Endodermal cell (in vitro differentiated cells): ENCODE measurements around the gene SCUBE1. TPM values are rescaled to one million over a fixed set of nuclear protein-coding genes. Genes with fewer than 3 reads are reported as not detected.

Source experiments
- DNase-seq: peaks from one replicate; pipeline ENCODE4 v3.0.0-alpha.2; 2017
- H3K27ac ChIP-seq: 2 replicates; pipeline ENCODE4 v1.5.1; 2013; ENCODE audit warnings: mild to moderate bottlenecking, low read depth, low read length, moderate library complexity
- H3K27me3 ChIP-seq: 2 replicates; pipeline ENCODE4 v1.6.1; 2013; ENCODE audit warnings: mild to moderate bottlenecking, low read length, moderate library complexity; ENCODE audit not compliant: insufficient read depth, control insufficient read depth, poor library complexity, severe bottlenecking
- H3K36me3 ChIP-seq: 2 replicates; pipeline ENCODE4 v1.7.0; 2013; ENCODE audit warnings: mild to moderate bottlenecking, low read length, moderate library complexity; ENCODE audit not compliant: control insufficient read depth, insufficient read depth
- H3K4me1 ChIP-seq: one replicate; pipeline ENCODE4 v1.7.0; 2013; ENCODE audit warnings: low read length; ENCODE audit not compliant: control insufficient read depth, insufficient read depth
- H3K4me3 ChIP-seq: 2 replicates; pipeline ENCODE4 v1.5.1; 2013; ENCODE audit warnings: mild to moderate bottlenecking, low read length, moderate library complexity
- H3K9ac ChIP-seq: 2 replicates; pipeline ENCODE4 v1.6.1; 2013; ENCODE audit warnings: mild to moderate bottlenecking, low read length, moderate library complexity; ENCODE audit not compliant: poor library complexity, severe bottlenecking; ENCODE audit errors: extremely low read depth
- H3K9me3 ChIP-seq: 2 replicates; pipeline ENCODE4 v1.6.1; 2013; ENCODE audit warnings: mild to moderate bottlenecking, low read length, moderate library complexity; ENCODE audit not compliant: control insufficient read depth
- H3K27ac Mint-ChIP-seq: 2 replicates; pipeline ENCODE4 v1.8.0; 2020; ENCODE audit warnings: mixed read lengths
- H3K27me3 Mint-ChIP-seq: 2 replicates; pipeline ENCODE4 v1.8.0; 2021; ENCODE audit warnings: mild to moderate bottlenecking, mixed read lengths; ENCODE audit not compliant: insufficient read depth
- H3K36me3 Mint-ChIP-seq: 2 replicates; pipeline ENCODE4 v1.8.0; 2020; ENCODE audit warnings: low read depth, mixed read lengths
- H3K4me1 Mint-ChIP-seq: 2 replicates; pipeline ENCODE4 v1.8.0; 2020; ENCODE audit warnings: mixed read lengths
- H3K4me3 Mint-ChIP-seq: 2 replicates; pipeline ENCODE4 v1.8.0; 2020; ENCODE audit warnings: mild to moderate bottlenecking, moderate library complexity, mixed read lengths
- H3K9me3 Mint-ChIP-seq: 2 replicates; pipeline ENCODE4 v1.8.0; 2020; ENCODE audit warnings: mild to moderate bottlenecking, mixed read lengths
- CTCF ChIP-seq: fragments of 200-600 bp; sonication (generic); conservative IDR thresholded peaks from 2 replicates; pipeline ENCODE4 v1.5.0; 2021; ENCODE audit warnings: antibody characterized with exemption, mild to moderate bottlenecking
- WGBS, 2 experiments: methylation state at CpG; one replicate each; pipeline versions ENCODE4 v1.1.5 to v1.1.7; 2013; ENCODE audit warnings: missing lambda C conversion rate in 2 of 2, mixed read lengths in 1 of 2; ENCODE audit not compliant: insufficient coverage in 1 of 2, insufficient read length in 1 of 2; 5-methylcytosine and 5-hydroxymethylcytosine counted together
- total RNA-seq, 2 donors: library from RNA; stranded (reverse); fragmentation: NEBNext Ultra II Directional in 1 of 2; extraction: Animal tissue kit (Norgen Biotek cat#: 25700) in 1 of 2; gene quantifications; 2 replicates in 1 of 2; 3 replicates in 1 of 2; pipeline ENCODE4 v1.2.1, GENCODE V29; 2021

SCUBE1 gene
- total RNA-seq, 2 donors from 2014 or later = 0.13 to 0.95 TPM

GRCh38 chr22:43202326-43202725, 140.8 kb downstream of the SCUBE1 start:
- no peak overlapping the region for H3K4me3 ChIP-seq
- no peak overlapping the region for H3K27ac Mint-ChIP-seq
- peaks cover 2% of the 10 kb centered on the region for H3K4me1 Mint-ChIP-seq
- TF ChIP-seq CTCF = no peak
- 91 to 95% methylated on average over 8 to 10 of the region's 10 CpGs for WGBS, 2 experiments
- H3K36me3 ChIP-seq = no peaks in the 10 kb centered on the region
- no peak overlapping the region for H3K27ac ChIP-seq
- no peaks in the 10 kb centered on the region for H3K9me3 ChIP-seq
- no peak overlapping the region for H3K4me3 Mint-ChIP-seq
- no peak overlapping the region for H3K9ac ChIP-seq
- no peaks in the 10 kb centered on the region for H3K4me1 ChIP-seq
- DNase-seq = no peak
- H3K27me3 Mint-ChIP-seq = peaks cover 3% of the 10 kb centered on the region
- no peaks in the 10 kb centered on the region for H3K9me3 Mint-ChIP-seq
- no peaks in the 10 kb centered on the region for H3K36me3 Mint-ChIP-seq
- H3K27me3 ChIP-seq = no peaks in the 10 kb centered on the region

GRCh38 chr22:43201486-43202219, 141.5 kb downstream of the SCUBE1 start:
- WGBS, 2 experiments = 92 to 94% methylated on average over 20 to 26 of the region's 26 CpGs
- TF ChIP-seq CTCF = no peak
- H3K27me3 Mint-ChIP-seq = peaks cover 5% of the 10 kb centered on the region
- H3K27ac ChIP-seq = no peak overlapping the region
- H3K36me3 Mint-ChIP-seq = no peaks in the 10 kb centered on the region
- no peaks in the 10 kb centered on the region for H3K27me3 ChIP-seq
- H3K4me3 ChIP-seq = no peak overlapping the region
- no peaks in the 10 kb centered on the region for H3K9me3 ChIP-seq
- no peaks in the 10 kb centered on the region for H3K9me3 Mint-ChIP-seq
- no peak for DNase-seq
- no peak overlapping the region for H3K4me3 Mint-ChIP-seq
- H3K36me3 ChIP-seq = no peaks in the 10 kb centered on the region
- H3K4me1 Mint-ChIP-seq = peaks cover 2% of the 10 kb centered on the region
- no peak overlapping the region for H3K9ac ChIP-seq
- H3K4me1 ChIP-seq = no peaks in the 10 kb centered on the region
- no peak overlapping the region for H3K27ac Mint-ChIP-seq

GRCh38 chr22:43200555-43200954, 142.6 kb downstream of the SCUBE1 start:
- WGBS, 2 experiments = 91 to 97% methylated on average over 11 to 13 of the region's 13 CpGs
- Mint-ChIP-seq H3K9me3 (no peaks in the 10 kb centered on the region), H3K27ac (no peak overlapping the region)

More at GRCh38 chr22:43200555-43200954, 142.6 kb downstream of the SCUBE1 start:
- Mint-ChIP-seq H3K36me3 (no peaks in the 10 kb centered on the region), H3K4me1 (peaks cover 2% of the 10 kb centered on the region), H3K4me3 (no peak overlapping the region), H3K27me3 (peaks cover 5% of the 10 kb centered on the region)
- Histone ChIP-seq H3K9me3 (no peaks in the 10 kb centered on the region), H3K27me3 (no peaks in the 10 kb centered on the region), H3K27ac (no peak overlapping the region), H3K4me3 (no peak overlapping the region), H3K36me3 (no peaks in the 10 kb centered on the region), H3K9ac (no peak overlapping the region), H3K4me1 (no peaks in the 10 kb centered on the region)
- TF ChIP-seq CTCF = no peak
- DNase-seq = no peak
